ENCODE data around the gene TRANK1.

The TRANK1 gene

GRCh38 chr3:36786921-36787890 is 157.6 kb downstream of the TRANK1 start:
- DNase-seq, result no peak

GRCh38 chr3:36784138-36784635 is 160.7 kb downstream of the TRANK1 start:
- no peak for DNase-seq

GRCh38 chr3:36777424-36778218 is 167.2 kb downstream of the TRANK1 start:
- no peak for DNase-seq

Data from NCI-H1694 treated with DMSO at 0.1 percent for 48 hours (cell line).